ENCODE data around the gene PICALM. TPM values are rescaled to one million over a fixed set of nuclear protein-coding genes. Genes with fewer than 3 reads are reported as not detected.

Gene PICALM
- total and polyA plus RNA-seq, 2 donors (not counting 3 experiments of a cell fraction or from before 2014, with no cell fraction given), result 181 to 202 TPM

DNA sequence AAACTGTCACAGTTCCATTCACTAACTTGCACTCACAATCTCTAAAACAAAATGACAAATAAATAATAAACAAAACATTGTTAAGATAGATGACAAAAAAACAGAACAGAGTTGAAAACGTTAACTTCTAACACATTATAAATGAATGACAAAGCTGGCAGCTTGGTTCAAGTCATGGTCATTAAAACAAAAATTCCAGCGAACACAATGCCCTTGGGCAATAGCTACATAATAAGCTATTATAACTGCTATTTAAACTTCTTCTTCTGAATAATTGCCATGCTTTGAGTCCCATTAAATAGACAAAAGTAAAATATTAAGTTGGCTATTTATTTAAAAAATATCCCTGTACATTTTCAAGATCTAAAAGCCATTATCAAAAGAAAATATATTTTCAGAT, 54.7 kb downstream of the PICALM start:
- no peak overlapping the region for H3K4me2 ChIP-seq (ENCODE audit: insufficient read depth, low read length)
- H4K20me1 ChIP-seq (replicated peaks; ENCODE audit: control insufficient read depth, extremely low read depth, insufficient read depth, low read length), result peaks cover 5% of the 10 kb centered on the region
- H3K9me1 ChIP-seq (replicated peaks; ENCODE audit: control insufficient read depth, extremely low read depth, insufficient read depth, low read length), result no peaks in the 10 kb centered on the region
- no peak overlapping the region for H2AFZ ChIP-seq (ENCODE audit: low read depth, low read length)
- no peaks in the 10 kb centered on the region for H3K27me3 ChIP-seq (ENCODE audit: control insufficient read depth in 2 of 2, insufficient read depth in 2 of 2, low read length in 2 of 2)
- H3K4me3 ChIP-seq (replicated peaks in 1 of 3; ENCODE audit: insufficient read depth in 1 of 3, low read depth in 1 of 3, low read length in 3 of 3), result no peak overlapping the region
- no peak overlapping the region for H3K27ac ChIP-seq (ENCODE audit: insufficient read depth, low read depth, low read length)
- FAIRE-seq (no peak), DNase-seq (ENCODE audit: low read depth, low spot score) (no peak)
- peaks cover 10% of the 10 kb centered on the region for H3K79me2 ChIP-seq (ENCODE audit: control insufficient read depth, insufficient read depth, low read length)
- no peak overlapping the region for H3K9ac ChIP-seq (replicated peaks; ENCODE audit: extremely low read depth, insufficient read depth, low read length)
- H3K36me3 ChIP-seq (ENCODE audit: control insufficient read depth in 2 of 2, extremely low read depth in 1 of 2, insufficient read depth in 2 of 2, low read length in 2 of 2), result peaks cover 2 to 17% of the 10 kb centered on the region in 2 experiments
- TF ChIP-seq, protein P1, sequence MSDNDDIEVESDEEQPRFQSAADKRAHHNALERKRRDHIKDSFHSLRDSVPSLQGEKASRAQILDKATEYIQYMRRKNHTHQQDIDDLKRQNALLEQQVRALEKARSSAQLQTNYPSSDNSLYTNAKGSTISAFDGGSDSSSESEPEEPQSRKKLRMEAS (IDR thresholded peaks at IDR 0.05; ENCODE audit: insufficient read depth, insufficient read length), result no peak
- TF ChIP-seq POLR2AphosphoS5 (IDR thresholded peaks at IDR 0.05; ENCODE audit: insufficient read depth, low read depth, low read length) (no peak), GATA2 (IDR thresholded peaks at IDR 0.05; ENCODE audit: insufficient read depth, insufficient read length, low read depth, low read length) (no peak), EZH2 (IDR thresholded peaks at IDR 0.05; ENCODE audit: borderline replicate concordance, low read depth, low read length, severe bottlenecking) (no peak), FOS (IDR thresholded peaks at IDR 0.05; ENCODE audit: borderline replicate concordance, insufficient read depth, low read length) (no peak), JUN (IDR thresholded peaks at IDR 0.05; ENCODE audit: borderline replicate concordance, insufficient read depth, insufficient read length, low read depth) (no peak), MYC (IDR thresholded peaks at IDR 0.05; ENCODE audit: low read depth, low read length) (no peak), POLR2A (IDR thresholded peaks at IDR 0.05; ENCODE audit: low read depth, low read length) (no peak)
- TF ChIP-seq, protein P2, sequence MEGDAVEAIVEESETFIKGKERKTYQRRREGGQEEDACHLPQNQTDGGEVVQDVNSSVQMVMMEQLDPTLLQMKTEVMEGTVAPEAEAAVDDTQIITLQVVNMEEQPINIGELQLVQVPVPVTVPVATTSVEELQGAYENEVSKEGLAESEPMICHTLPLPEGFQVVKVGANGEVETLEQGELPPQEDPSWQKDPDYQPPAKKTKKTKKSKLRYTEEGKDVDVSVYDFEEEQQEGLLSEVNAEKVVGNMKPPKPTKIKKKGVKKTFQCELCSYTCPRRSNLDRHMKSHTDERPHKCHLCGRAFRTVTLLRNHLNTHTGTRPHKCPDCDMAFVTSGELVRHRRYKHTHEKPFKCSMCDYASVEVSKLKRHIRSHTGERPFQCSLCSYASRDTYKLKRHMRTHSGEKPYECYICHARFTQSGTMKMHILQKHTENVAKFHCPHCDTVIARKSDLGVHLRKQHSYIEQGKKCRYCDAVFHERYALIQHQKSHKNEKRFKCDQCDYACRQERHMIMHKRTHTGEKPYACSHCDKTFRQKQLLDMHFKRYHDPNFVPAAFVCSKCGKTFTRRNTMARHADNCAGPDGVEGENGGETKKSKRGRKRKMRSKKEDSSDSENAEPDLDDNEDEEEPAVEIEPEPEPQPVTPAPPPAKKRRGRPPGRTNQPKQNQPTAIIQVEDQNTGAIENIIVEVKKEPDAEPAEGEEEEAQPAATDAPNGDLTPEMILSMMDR (IDR thresholded peaks at IDR 0.05; ENCODE audit: extremely low read depth in 1 of 2, insufficient read depth in 1 of 2, low read depth in 1 of 2, low read length in 2 of 2), result no peak
- no peaks in the 10 kb centered on the region for H3K9me3 ChIP-seq (replicated peaks; ENCODE audit: control insufficient read depth, insufficient read depth, low read length)
- ChIA-PET POLR2A (interaction anchor here (0.8 kb wide), 1 partner anchor 45 kb away, joined by 4 read pairs; no protein-coding TSS in a partner anchor), CTCF (interaction anchor here (1.0 to 4.8 kb wide), 5 partner anchors 11 to 180 kb away, joined by 3 to 21 read pairs (median 7); no protein-coding TSS in a partner anchor)
- no peaks in the 10 kb centered on the region for H3K4me1 ChIP-seq (ENCODE audit: control insufficient read depth, extremely low read depth, insufficient read depth, low read length)
- intact Hi-C loops (cut with micrococcal nuclease), result no loop called here
- dilution Hi-C loops (cut with MboI; ENCODE audit: extremely low pct_ligation_motif_present, low sequenced_read_pairs), result no loop called here
- no TSS peak for BruUV-seq (replicated peaks)

All from endothelial cell of umbilical vein (primary cell).